ENCODE data around the gene INTS1.

The INTS1 gene

DNA sequence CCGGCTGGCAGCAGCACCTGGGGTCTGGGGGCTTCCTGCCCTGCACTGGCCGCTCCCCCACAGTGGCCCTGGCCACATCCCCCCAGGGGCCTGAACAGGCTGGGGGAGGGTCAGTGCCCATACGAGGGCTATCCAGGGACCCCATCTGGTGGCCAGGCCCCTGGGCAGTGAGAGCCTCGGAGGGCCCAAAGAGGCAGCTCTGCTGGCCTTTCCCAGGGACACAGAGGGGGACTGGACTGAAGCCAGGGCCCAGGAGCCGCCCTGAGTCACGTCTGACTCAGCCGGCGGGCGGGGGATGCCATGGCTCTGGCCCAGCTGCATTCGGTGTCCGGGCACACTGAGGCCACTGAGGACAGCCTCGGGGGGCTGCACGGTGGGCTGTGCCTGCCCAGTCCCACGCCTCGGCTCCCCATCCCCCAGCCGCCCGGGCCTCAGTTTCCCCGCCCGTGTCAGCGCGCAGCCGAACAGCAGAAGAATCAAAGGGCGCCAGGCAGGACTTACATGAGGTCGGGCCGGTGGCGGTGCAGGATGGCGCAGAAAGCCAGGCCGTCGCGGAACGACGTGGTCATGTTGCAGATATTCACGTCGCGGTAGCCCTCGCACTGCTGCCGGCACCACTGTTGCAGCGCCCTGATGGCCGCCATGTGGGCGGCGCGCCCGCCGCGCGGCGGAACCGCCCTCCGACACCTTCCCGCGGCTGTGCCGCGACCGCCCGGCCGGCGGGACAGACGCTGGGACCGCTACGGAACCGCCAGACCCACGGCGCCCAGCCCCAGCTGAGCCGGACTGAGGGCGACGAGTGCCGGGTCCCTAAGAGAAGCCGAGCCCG is 45.3 kb downstream of the INTS1 start, which contains the start of gene MICALL2:
Gene MICALL2, minus strand, starts transcription at position 788 of the 829 bp plus-strand sequence. Its CDS starts 144 bp downstream, at position 644.
- H3K4me3 ChIP-seq (ENCODE audit: low read depth, low read length): peak within 1 kb of the TSS; percentile 74
- DNase-seq (ENCODE audit: low read depth, low spot score): peak; percentile 88
- TF ChIP-seq, protein P1, sequence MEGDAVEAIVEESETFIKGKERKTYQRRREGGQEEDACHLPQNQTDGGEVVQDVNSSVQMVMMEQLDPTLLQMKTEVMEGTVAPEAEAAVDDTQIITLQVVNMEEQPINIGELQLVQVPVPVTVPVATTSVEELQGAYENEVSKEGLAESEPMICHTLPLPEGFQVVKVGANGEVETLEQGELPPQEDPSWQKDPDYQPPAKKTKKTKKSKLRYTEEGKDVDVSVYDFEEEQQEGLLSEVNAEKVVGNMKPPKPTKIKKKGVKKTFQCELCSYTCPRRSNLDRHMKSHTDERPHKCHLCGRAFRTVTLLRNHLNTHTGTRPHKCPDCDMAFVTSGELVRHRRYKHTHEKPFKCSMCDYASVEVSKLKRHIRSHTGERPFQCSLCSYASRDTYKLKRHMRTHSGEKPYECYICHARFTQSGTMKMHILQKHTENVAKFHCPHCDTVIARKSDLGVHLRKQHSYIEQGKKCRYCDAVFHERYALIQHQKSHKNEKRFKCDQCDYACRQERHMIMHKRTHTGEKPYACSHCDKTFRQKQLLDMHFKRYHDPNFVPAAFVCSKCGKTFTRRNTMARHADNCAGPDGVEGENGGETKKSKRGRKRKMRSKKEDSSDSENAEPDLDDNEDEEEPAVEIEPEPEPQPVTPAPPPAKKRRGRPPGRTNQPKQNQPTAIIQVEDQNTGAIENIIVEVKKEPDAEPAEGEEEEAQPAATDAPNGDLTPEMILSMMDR (IDR thresholded peaks at IDR 0.05; ENCODE audit: low read depth, low read length): no peak
- in situ Hi-C loops (cut with HindIII; ENCODE audit: low sequenced_read_pairs): no loop called here

DNA sequence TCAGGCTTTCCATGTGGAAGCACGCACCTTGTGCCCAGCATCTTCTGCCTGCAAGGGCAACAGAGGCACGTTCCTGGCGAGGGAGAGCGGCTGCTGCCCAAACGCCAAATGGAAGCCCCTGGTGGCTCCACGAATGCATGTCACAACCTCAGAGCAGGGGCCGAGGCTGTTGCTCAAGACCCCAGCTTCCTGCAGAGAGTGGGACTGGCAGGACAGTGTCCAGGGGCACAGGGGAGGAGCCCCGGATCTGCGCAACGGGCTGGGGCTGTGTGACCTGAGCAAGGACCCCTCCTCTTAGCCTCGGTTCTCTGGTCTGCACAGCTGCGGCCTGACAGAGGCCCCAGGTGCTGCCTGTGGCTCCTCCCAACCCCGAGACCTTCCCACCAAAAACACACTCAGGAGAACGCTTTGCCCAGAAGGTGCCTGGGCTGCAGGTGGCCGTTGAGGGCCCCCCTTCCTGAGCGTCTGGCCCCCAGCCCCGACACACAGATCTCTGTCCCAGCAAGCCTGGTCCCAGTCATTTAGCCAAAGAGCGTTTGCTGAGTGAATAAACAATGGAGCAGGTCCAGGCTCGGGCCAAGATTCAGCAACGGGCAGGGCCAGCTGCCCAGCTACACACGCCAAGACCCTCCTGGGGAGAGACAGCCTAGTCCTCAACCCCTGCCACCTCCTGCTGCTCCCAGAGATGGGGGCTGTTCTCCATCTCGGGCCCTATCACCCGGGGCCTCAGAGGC is 46.1 kb downstream of the INTS1 start:
- in situ Hi-C loops (cut with HindIII; ENCODE audit: low sequenced_read_pairs): no loop called here
- TF ChIP-seq, protein P1 (IDR thresholded peaks at IDR 0.05; ENCODE audit: low read depth, low read length): no peak
- H3K4me3 ChIP-seq (ENCODE audit: low read depth, low read length): peak overlapping the region; percentile 74
- no peak for DNase-seq (ENCODE audit: low read depth, low spot score)

DNA sequence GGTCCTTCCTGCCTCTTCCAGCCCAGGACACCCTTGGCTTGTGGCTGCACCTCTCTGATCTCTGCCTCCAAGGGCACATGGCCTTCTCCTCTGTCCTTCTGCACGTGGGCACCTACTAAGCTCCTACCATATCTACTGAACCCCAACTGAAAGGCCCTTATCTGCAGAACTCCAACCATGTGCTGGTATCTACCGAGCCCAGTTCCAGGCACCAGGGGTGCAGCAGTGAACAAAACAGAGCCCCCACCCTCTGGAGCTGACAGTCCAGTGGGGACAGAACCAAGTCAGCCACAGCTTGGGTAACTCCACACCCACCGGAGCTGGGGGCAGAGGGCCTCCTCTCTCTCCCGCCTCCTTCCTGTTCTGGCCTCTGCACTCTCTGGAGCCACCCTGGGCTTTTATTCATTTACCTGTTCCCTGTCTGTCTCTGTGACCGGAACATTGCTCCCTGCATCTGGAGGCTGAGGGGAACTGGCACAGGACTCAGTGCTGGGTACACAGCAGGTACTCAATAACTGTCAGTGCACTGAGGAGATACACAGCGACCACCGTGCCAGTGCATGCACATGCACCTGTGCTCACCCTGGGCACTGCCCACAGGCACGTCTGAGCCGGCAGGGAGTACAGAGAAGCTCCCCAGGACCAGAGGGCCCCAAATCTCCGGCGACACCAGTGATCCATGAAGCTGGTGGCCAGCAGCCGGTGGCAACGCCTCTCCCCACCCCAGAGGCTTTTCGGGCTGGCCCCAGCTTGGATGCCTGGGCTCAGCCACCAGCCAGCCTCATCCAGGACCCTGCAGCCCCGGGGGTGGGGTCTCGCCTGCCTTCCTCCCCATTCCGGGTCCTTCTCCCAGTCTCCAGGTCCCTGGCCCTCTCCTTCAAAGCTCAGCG is 46.9 kb downstream of the INTS1 start:
- H3K4me3 ChIP-seq (ENCODE audit: low read depth, low read length): peak overlapping the region; percentile 74
- DNase-seq (ENCODE audit: low read depth, low spot score): no peak
- in situ Hi-C loops (cut with HindIII; ENCODE audit: low sequenced_read_pairs): no loop called here
- TF ChIP-seq, protein P1 (IDR thresholded peaks at IDR 0.05; ENCODE audit: low read depth, low read length): no peak

DNA sequence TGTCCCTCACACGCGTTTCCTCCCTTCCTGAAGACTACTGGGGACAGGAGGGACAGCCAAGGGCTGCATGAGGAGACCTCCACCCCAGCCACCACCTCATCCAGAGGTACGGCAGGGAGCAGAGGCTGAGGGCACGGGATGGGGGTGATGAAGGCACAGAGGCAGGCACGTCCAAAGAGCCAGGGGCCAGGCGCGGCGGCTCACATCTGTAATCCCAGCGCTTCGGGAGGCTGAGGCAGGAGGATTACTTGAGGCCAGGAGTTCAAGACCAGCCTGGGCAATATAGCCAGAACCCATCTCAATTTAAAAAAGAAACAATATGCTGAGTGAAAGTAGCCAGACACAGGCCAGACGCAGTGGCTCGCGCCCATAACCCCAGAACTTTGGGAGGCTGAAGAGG is 48.2 kb downstream of the INTS1 start:
- TF ChIP-seq, protein P1 (IDR thresholded peaks at IDR 0.05; ENCODE audit: low read depth, low read length): no peak
- in situ Hi-C loops (cut with HindIII; ENCODE audit: low sequenced_read_pairs): no loop called here
- no peak overlapping the region for H3K4me3 ChIP-seq (ENCODE audit: low read depth, low read length)
- no peak for DNase-seq (ENCODE audit: low read depth, low spot score)

DNA sequence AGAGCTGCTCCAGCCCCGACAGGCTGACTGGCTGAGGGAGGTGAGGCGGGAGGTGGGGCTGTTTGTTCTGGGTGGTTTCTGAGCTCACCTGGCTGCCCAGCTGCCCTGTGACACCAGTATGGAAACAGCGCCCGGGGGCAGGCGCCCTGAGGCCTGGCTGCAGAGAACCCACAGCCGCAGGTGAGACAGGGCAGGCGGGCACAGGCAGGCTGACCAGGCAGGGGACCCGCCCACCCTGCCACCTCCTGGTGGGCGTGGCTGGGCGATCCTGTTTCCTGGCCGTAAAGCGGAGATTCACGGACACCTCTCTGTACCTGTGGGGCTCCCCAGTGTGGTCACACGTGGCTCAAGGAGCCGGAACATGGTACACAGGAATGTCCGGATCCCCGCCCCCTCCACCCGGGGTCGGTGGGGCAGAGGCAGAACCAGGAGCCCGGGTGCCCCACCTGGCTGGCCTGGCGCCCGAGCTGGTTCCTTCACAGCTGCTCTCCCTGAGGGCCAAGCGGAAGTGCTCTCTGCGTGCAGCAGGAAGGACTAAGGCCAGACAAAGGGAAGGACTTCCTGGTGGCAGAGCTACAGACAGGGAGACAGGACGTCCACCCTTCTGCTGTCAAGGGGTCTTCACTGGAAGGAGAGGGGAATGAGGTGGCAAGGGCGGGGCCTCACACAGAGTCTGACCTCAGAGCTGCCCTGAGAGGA is 48.8 kb downstream of the INTS1 start:
- in situ Hi-C loops (cut with HindIII; ENCODE audit: low sequenced_read_pairs): no loop called here
- no peak overlapping the region for H3K4me3 ChIP-seq (ENCODE audit: low read depth, low read length)
- TF ChIP-seq, protein P1 (IDR thresholded peaks at IDR 0.05; ENCODE audit: low read depth, low read length): no peak
- no peak for DNase-seq (ENCODE audit: low read depth, low spot score)

Data from astrocyte of the spinal cord (primary cell).